ENCODE measurements around the gene ABLIM2. TPM values are rescaled to one million over a fixed set of nuclear protein-coding genes. Genes with fewer than 3 reads are reported as not detected.

Gene ABLIM2
- total RNA-seq, 4 donors from 2014 or later = 9.2 to 24.0 (median 12.3) TPM

- peak; percentile 38 to 39 for DNase-seq
- intact Hi-C loops (cut with DNase I) = no loop called here
- no peaks in the 10 kb centered on the region for H3K9me3 ChIP-seq
- TF ChIP-seq POLR2A (IDR thresholded peaks at IDR 0.05) (peak in 1 of 2 donors; percentile 25), CTCF (IDR thresholded peaks at IDR 0.05) (peak in 2 of 6 experiments; percentile 2 to 4)
- no peaks in the 10 kb centered on the region for H3K27me3 ChIP-seq
- peaks cover 13 to 48% of the 10 kb centered on the region in 2 donors for H3K4me1 ChIP-seq
- 1 to 4% methylated on average over 6 to 25 of the region's 75 CpGs for WGBS, 2 donors
- H3K27ac ChIP-seq = peak overlapping the region; percentile 83 to 96 (median 87)
- H3K36me3 ChIP-seq = peaks cover 0 to 3% of the 10 kb centered on the region in 2 donors
- peak overlapping the region; percentile 63 to 86 (median 72) for H3K4me3 ChIP-seq (replicated peaks in 1 of 3)
These were observed 219.8 kb downstream of the ABLIM2 start for GRCh38 chr4:7938609-7939376.

GRCh38 chr4:7938266-7938608 is 220.4 kb downstream of the ABLIM2 start:
- TF ChIP-seq POLR2A (IDR thresholded peaks at IDR 0.05) (no peak), CTCF (IDR thresholded peaks at IDR 0.05) (no peak)
- peaks cover 13 to 48% of the 10 kb centered on the region in 2 donors for H3K4me1 ChIP-seq
- WGBS, 2 donors = 24 to 25% methylated on average over 6 of the region's 6 CpGs
- no peaks in the 10 kb centered on the region for H3K27me3 ChIP-seq
- no peak for DNase-seq
- peaks cover 0 to 3% of the 10 kb centered on the region in 2 donors for H3K36me3 ChIP-seq
- peak overlapping the region in 1 of 3 donors; percentile 86 for H3K4me3 ChIP-seq (replicated peaks in 1 of 3)
- no peaks in the 10 kb centered on the region for H3K9me3 ChIP-seq
- H3K27ac ChIP-seq = peak overlapping the region in 2 of 3 donors; percentile 83 to 96
- intact Hi-C loops (cut with DNase I) = no loop called here

- Histone ChIP-seq H3K9me3 (no peaks in the 10 kb centered on the region), H3K27ac (no peak overlapping the region), H3K4me1 (peaks cover 11 to 38% of the 10 kb centered on the region in 2 donors), H3K36me3 (peaks cover 0 to 3% of the 10 kb centered on the region in 2 donors), H3K27me3 (no peaks in the 10 kb centered on the region), H3K4me3 (replicated peaks in 1 of 3) (no peak overlapping the region)
- intact Hi-C loops (cut with DNase I) = no loop called here
- TF ChIP-seq POLR2A (IDR thresholded peaks at IDR 0.05) (no peak), CTCF (IDR thresholded peaks at IDR 0.05) (no peak)
- DNase-seq = no peak
- WGBS, 2 donors = 89 to 94% methylated on average over 2 of the region's 2 CpGs
These were observed 221.6 kb downstream of the ABLIM2 start for GRCh38 chr4:7937006-7937405.

- DNase-seq = no peak
- H3K4me1 ChIP-seq = peaks cover 18 to 36% of the 10 kb centered on the region in 2 donors
- WGBS, 2 donors = 69 to 74% methylated on average over 14 of the region's 14 CpGs
- TF ChIP-seq CTCF (IDR thresholded peaks at IDR 0.05) = no peak
- TF ChIP-seq POLR2A (IDR thresholded peaks at IDR 0.05) = no peak
- no peak overlapping the region for H3K4me3 ChIP-seq (replicated peaks in 1 of 3)
- H3K9me3 ChIP-seq = no peaks in the 10 kb centered on the region
- H3K36me3 ChIP-seq = no peaks in the 10 kb centered on the region
- intact Hi-C loops (cut with DNase I) = no loop called here
- H3K27me3 ChIP-seq = no peaks in the 10 kb centered on the region
- no peak overlapping the region for H3K27ac ChIP-seq
These were observed 224.7 kb downstream of the ABLIM2 start for GRCh38 chr4:7933651-7934510.
